HG03045 (cell line): ENCODE results near the gene SIRPG.
"Not testable (repeated sequence)": the region's sequence is repeated elsewhere in the genome, so short reads cannot be mapped to it uniquely, and the experiment has no call there.

Source experiments
- ATAC-seq: cut with Tn5 transposase; IDR thresholded peaks from one replicate; pipeline ENCODE4 v1.9.1; 2021; ENCODE audit warnings: mild to moderate bottlenecking, moderate library complexity; ENCODE audit not compliant: unreplicated experiment

The SIRPG gene

GRCh38 chr20:1672728-1673127, 15.1 kb upstream of the SIRPG start:
- no peak for ATAC-seq

- no peak for ATAC-seq
Observed at GRCh38 chr20:1671891-1672669, 14.5 kb upstream of the SIRPG start.

DNA sequence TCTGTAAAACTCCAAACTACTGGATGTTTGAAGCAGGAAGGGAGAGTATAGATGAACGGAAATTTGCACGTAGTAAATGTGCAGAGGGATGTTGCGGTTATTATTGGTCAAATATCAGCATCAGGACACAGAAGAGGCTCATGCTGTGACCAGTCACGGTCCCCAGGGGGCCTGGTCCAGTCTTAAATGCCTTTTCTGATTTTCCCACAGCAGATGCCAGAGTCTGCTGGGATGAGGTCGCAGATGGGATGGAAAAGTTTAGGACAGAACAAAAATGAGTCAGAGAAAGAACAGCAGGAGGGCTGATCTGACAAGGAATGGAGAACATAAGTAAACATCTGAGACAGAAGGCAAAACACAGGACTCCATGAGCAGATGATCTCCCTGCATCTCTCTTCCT, 11.7 kb upstream of the SIRPG start:
- ATAC-seq, result no peak

- no peak for ATAC-seq
Observed at GRCh38 chr20:1667502-1668085, 10.0 kb upstream of the SIRPG start.

DNA sequence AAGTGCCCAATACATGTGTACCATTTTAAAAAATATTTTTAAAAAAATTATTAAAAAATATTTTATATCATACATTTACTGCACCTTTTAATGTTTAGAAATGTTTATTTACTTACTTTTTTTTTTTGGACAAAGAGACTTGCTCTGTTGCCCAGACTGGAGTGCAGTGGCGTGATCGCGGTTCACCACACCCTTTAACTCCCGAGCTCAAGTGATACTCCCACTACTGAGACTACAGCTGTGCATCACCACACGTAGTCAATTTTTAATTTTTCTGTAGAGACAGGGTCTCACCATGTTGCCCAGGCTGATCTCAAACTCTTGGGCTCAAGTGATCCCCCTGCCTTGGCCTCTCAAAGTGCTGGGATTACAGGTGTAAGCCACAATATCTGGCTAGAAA, 9.2 kb upstream of the SIRPG start:
- no peak for ATAC-seq

GRCh38 chr20:1665345-1665744, 7.8 kb upstream of the SIRPG start:
- no peak for ATAC-seq

- ATAC-seq, result no peak
Observed at GRCh38 chr20:1664911-1665310, 7.3 kb upstream of the SIRPG start.

- ATAC-seq, result no peak
Observed at GRCh38 chr20:1663917-1664316, 6.3 kb upstream of the SIRPG start.

DNA sequence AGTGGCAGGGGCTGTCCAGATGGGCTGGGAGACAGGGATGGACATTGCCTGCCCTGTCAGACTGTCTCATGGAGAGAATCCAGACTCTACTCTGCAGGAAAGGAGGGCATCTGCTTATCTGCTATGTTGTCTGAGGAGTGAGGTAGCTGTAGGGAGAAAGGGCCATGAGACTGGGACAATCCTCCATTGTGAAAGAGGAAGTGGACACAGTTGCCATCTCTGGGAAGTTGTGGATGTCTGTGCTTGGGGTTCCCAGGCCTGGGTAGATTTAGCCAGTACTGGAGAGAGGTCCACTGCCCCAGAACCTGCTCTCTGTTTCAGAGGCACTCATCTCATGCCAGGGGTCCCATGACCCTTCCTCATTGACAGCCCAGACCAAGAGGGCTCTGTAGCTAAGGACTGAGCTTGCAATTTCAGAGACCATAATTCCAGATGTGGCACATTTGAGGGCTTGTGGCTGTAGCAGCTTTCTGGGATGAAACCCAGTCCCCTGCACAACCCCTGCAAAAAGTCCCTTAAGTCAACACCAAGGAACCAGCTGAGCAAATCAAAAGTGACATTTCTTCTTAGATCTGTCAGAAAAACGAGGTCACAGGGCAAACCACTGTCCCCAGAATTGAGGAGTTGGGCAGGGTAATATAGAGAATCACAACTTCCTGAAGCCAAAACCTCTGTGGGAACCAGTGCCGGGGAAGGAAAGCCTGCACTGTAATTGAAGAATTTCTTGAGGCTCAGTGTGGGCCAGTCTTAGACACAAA, 4.1 kb upstream of the SIRPG start:
- ATAC-seq, result no peak

DNA sequence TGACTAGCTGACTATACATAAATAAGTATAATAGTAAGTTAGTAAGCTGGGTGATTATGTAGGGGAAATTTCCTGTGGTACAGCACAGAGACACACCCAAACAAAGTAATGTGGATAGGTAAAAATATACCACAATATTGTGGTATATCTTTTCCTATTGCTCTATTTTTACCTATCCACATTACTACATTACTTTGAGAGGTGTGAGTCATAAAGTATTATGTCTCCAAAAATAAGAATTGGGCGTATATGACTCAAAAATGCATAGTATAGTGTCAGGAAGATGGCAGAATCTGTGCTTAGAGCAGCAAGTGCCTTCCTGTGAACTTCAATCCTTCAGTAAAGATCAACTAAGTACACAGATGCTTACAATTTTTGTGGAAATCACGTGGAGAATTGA, 2.7 kb upstream of the SIRPG start:
- no peak for ATAC-seq

DNA sequence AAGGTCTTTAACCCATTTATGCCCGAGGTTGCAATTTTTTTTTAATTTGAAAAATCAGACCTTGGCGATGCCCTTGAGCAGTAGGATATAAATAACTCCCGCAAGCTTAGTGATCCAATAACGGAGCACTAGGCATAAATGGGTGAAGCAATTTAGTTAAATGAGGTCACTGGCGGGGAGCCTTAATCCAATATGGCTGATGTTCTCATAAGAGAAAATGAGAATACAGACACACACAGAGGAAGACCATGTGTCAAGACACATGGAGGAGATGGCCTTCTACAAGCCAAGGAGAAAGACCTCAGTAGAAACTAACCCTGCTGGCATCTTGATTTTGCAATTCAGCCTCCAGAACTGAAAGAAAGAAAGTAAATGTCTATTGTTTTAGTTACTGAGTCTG, 735 bp downstream of the SIRPG start:
- no peak for ATAC-seq

- ATAC-seq, result no peak
Observed at GRCh38 chr20:1654996-1655395, 2.6 kb downstream of the SIRPG start.

- ATAC-seq, result no peak
Observed at GRCh38 chr20:1652960-1653359, 4.6 kb downstream of the SIRPG start.

DNA sequence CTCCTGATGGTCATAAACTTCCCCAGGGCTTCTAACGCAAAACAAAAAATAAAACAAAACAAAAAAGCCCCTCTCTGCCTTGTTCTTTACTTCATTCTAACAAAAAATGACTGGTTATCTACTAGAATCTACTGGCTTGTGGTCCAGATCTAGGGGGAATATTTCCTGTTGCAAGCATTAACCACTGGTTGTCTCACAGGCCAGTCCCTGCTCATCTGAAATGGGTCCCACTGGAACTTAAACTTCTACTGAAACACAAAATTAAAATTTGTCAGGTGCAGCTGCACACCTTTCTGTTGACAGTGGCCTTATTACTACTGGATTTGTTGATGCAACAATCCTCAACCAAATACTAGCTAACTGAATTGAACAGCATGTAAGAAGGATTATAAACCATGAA, 5.5 kb downstream of the SIRPG start:
- no peak for ATAC-seq

- no peak for ATAC-seq
Observed at GRCh38 chr20:1651268-1652058, 6.1 kb downstream of the SIRPG start.

- ATAC-seq, result no peak
Observed at GRCh38 chr20:1648101-1648500, 9.5 kb downstream of the SIRPG start.

- no peak for ATAC-seq
Observed at GRCh38 chr20:1646975-1647431, 10.6 kb downstream of the SIRPG start.

- ATAC-seq, result no peak
Observed at GRCh38 chr20:1644101-1644962, 13.2 kb downstream of the SIRPG start.

DNA sequence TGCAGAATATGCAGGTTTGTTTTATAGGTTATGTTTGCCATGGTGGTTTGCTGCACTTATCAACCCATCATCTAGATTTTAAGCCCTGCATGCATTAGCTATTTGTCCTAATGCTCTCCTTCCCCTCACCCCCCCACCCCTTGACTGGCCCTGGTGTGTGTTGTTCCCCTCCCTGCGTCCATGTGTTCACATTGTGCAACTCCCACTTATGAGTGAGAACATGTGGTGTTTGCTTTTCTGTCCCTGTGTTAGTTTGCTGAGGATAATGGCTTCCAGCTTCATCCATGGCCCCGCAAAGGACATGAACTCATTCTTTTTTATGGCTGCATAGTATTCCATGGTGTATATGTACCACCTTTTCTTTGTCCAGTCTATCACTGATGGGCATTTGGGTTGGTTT, 18.9 kb downstream of the SIRPG start:
- not testable (repeated sequence) for ATAC-seq

- no peak for ATAC-seq
Observed at GRCh38 chr20:1637755-1638154, 19.8 kb downstream of the SIRPG start.
